ENCODE measurements around the gene IGSF21. TPM values are rescaled to one million over a fixed set of nuclear protein-coding genes. Genes with fewer than 3 reads are reported as not detected.

Gene IGSF21
- total RNA-seq, 1 donor from 2014 or later = not detected

DNA sequence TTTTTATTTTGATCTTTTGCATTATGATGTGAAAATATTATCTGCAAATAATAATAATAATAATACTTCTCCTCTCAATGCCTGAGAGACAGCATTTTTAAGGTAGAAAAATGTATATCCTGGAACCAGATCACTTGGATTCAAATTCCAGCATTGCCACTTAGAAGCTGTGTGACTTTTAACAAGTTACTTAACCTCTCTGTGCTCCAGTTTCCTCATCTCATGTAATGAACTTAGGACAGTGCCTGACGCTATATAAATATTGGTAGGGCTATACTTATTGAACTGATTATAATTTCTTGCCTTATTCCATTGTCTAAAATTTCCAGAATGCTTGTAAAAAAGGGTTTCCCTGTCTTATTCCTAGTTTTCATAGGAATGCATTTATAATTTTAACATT, 137.2 kb downstream of the IGSF21 start:
- no peak overlapping the region for H3K4me3 ChIP-seq (ENCODE audit: low read depth, low read length)
- no peak for DNase-seq (ENCODE audit: low read depth)
- TF ChIP-seq, protein P1, sequence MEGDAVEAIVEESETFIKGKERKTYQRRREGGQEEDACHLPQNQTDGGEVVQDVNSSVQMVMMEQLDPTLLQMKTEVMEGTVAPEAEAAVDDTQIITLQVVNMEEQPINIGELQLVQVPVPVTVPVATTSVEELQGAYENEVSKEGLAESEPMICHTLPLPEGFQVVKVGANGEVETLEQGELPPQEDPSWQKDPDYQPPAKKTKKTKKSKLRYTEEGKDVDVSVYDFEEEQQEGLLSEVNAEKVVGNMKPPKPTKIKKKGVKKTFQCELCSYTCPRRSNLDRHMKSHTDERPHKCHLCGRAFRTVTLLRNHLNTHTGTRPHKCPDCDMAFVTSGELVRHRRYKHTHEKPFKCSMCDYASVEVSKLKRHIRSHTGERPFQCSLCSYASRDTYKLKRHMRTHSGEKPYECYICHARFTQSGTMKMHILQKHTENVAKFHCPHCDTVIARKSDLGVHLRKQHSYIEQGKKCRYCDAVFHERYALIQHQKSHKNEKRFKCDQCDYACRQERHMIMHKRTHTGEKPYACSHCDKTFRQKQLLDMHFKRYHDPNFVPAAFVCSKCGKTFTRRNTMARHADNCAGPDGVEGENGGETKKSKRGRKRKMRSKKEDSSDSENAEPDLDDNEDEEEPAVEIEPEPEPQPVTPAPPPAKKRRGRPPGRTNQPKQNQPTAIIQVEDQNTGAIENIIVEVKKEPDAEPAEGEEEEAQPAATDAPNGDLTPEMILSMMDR (conservative IDR thresholded peaks at IDR 0.05; ENCODE audit: low read depth, low read length) = no peak

DNA sequence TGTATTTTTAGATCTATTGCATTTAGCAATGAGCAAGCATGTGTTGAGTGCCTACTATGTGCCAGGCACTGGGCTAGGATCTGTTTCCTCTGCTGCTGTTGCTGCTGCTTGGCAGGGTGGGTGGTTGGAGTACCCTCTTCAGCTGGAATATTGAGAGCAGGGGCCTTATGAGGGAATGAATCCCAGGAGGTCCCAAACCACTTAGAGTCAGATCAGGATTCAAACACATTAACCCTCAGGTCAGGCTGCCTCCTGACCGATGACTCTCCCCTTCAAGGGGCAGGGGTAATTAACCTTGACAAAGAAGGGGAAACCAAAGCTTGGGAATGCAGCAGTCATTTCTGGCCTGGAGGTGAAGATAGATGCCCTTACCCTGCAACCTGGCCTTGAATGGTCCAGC, 138.0 kb downstream of the IGSF21 start:
- TF ChIP-seq, protein P1 (conservative IDR thresholded peaks at IDR 0.05; ENCODE audit: low read depth, low read length) = no peak
- no peak overlapping the region for H3K4me3 ChIP-seq (ENCODE audit: low read depth, low read length)
- DNase-seq (ENCODE audit: low read depth) = no peak

- H3K4me3 ChIP-seq (ENCODE audit: low read depth, low read length) = no peak overlapping the region
- TF ChIP-seq, protein P1 (conservative IDR thresholded peaks at IDR 0.05; ENCODE audit: low read depth, low read length) = no peak
- DNase-seq (ENCODE audit: low read depth) = no peak
Measured at GRCh38 chr1:18246543-18246942, 138.9 kb downstream of the IGSF21 start.

GRCh38 chr1:18247151-18247550, 139.6 kb downstream of the IGSF21 start:
- no peak overlapping the region for H3K4me3 ChIP-seq (ENCODE audit: low read depth, low read length)
- DNase-seq (ENCODE audit: low read depth) = no peak
- TF ChIP-seq, protein P1 (conservative IDR thresholded peaks at IDR 0.05; ENCODE audit: low read depth, low read length) = no peak

DNA sequence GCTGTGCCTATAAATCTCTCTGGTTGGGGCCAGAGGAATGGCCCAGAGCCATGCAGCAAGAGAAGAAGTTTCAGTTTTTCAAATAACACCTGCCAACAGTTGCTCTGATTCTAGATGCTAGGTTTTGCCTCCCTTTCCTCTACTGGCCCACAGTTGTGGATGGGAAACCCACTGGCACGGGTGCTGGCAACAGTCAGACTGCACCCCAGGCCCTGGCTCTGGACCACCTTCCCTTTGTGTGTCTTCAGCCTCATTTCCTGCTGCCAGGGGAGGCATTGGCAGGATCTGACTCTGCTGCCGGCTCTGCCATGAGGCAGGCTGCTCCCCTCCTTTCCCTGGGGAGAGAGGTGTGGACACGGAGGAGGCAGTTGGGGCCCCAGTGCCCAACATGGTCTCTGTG, 142.0 kb downstream of the IGSF21 start:
- TF ChIP-seq, protein P1 (conservative IDR thresholded peaks at IDR 0.05; ENCODE audit: low read depth, low read length) = no peak
- no peak for DNase-seq (ENCODE audit: low read depth)
- H3K4me3 ChIP-seq (ENCODE audit: low read depth, low read length) = no peak overlapping the region

DNA sequence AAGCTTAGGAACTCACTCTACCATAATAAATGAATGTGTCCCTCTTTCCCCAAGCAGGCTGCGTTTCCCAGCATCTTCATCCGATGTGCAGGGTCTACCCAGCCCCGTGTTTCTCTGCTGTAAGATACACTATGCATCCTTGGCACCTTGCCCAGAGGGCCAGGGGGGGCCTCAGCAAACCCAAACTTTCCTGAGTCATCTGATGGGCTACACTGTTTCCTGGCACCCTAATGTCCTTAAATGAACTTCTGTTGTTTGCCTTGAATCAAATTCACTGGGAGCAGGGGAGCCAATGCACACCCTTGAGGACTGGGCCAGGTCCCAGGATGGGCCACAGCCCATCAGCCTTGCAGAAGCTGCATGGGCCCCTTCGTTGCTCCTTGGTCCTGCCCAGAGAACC, 145.5 kb downstream of the IGSF21 start:
- no peak for DNase-seq (ENCODE audit: low read depth)
- TF ChIP-seq, protein P1 (conservative IDR thresholded peaks at IDR 0.05; ENCODE audit: low read depth, low read length) = no peak
- H3K4me3 ChIP-seq (ENCODE audit: low read depth, low read length) = no peak overlapping the region
